CD14-positive monocyte (primary cell): Measurements from ENCODE around the gene RBFOX2. TPM values are rescaled to one million over a fixed set of nuclear protein-coding genes. Genes with fewer than 3 reads are reported as not detected.

Source experiments
- DNase-seq, 3 donors: peaks; one replicate each; pipeline ENCODE4 v3.0.0-alpha.2; 2011 to 2022
- H2AFZ ChIP-seq: 2 replicates; pipeline ENCODE4 v1.6.0; 2012; ENCODE audit warnings: mild to moderate bottlenecking, low read depth, low read length, inconsistent platforms; ENCODE audit not compliant: insufficient read depth, poor library complexity, severe bottlenecking
- H3K27ac ChIP-seq, 2 donors: 1 replicate in 1 of 2; 2 replicates in 1 of 2; pipeline ENCODE4 v1.5.1; 2012 to 2013; ENCODE audit warnings: low read length in 2 of 2, control low read depth in 1 of 2, inconsistent platforms in 1 of 2, low read depth in 1 of 2, mild to moderate bottlenecking in 1 of 2
- H3K27me3 ChIP-seq, 2 donors: one replicate each; pipeline versions ENCODE4 v1.6.0 to v1.6.1; 2011 to 2013; ENCODE audit warnings: low read length in 2 of 2; ENCODE audit not compliant: control insufficient read depth in 2 of 2, insufficient read depth in 2 of 2
- H3K36me3 ChIP-seq, 2 donors: replicated peaks in 1 of 2; 1 replicate in 1 of 2; 2 replicates in 1 of 2; pipeline versions ENCODE4 v1.5.1 to v1.6.1; 2012 to 2013; ENCODE audit warnings: low read length in 2 of 2, control low read depth in 1 of 2, inconsistent platforms in 1 of 2, mild to moderate bottlenecking in 1 of 2; ENCODE audit not compliant: insufficient read depth in 2 of 2, control insufficient read depth in 1 of 2
- H3K4me1 ChIP-seq, 2 donors: 1 replicate in 1 of 2; 2 replicates in 1 of 2; pipeline versions ENCODE4 v1.5.1 to v1.6.1; 2012 to 2013; ENCODE audit warnings: low read length in 2 of 2, control low read depth in 1 of 2, inconsistent platforms in 1 of 2, mild to moderate bottlenecking in 1 of 2, moderate library complexity in 1 of 2; ENCODE audit not compliant: insufficient read depth in 2 of 2, control insufficient read depth in 1 of 2
- H3K4me2 ChIP-seq: replicated peaks from 2 replicates; pipeline ENCODE3; 2012; ENCODE audit warnings: low read length, moderate library complexity, mild to moderate bottlenecking; ENCODE audit not compliant: poor library complexity, severe bottlenecking; ENCODE audit errors: extremely low read depth
- H3K4me3 ChIP-seq, 3 experiments: fragments of 200-600 bp in 1 of 3; sonication (generic) in 1 of 3; replicated peaks in 1 of 3; 1 replicate in 2 of 3; 2 replicates in 1 of 3; pipeline ENCODE4 v1.5.1; 2011 to 2013; ENCODE audit warnings: low read length in 3 of 3, mild to moderate bottlenecking in 3 of 3, control low read depth in 2 of 3, low read depth in 2 of 3, inconsistent platforms in 1 of 3, moderate library complexity in 1 of 3
- H3K79me2 ChIP-seq: 2 replicates; pipeline ENCODE4 v1.6.0; 2012; ENCODE audit warnings: mild to moderate bottlenecking, control low read depth, inconsistent platforms, low read length, moderate library complexity; ENCODE audit not compliant: insufficient read depth
- H3K9ac ChIP-seq: 2 replicates; pipeline ENCODE4 v1.6.0; 2017; ENCODE audit warnings: low read length, mild to moderate bottlenecking; ENCODE audit not compliant: insufficient read depth, poor library complexity, severe bottlenecking
- H3K9me3 ChIP-seq, 2 donors: replicated peaks in 1 of 2; 1 replicate in 1 of 2; 2 replicates in 1 of 2; pipeline versions ENCODE4 v1.5.1 to v1.6.1; 2012 to 2013; ENCODE audit warnings: low read length in 2 of 2, control low read depth in 1 of 2; ENCODE audit not compliant: control insufficient read depth in 1 of 2, insufficient read depth in 1 of 2
- H4K20me1 ChIP-seq: 2 replicates; pipeline ENCODE4 v1.6.0; 2012; ENCODE audit warnings: mild to moderate bottlenecking, low read length, control low read depth, moderate library complexity; ENCODE audit not compliant: insufficient read depth
- H3K27ac Mint-ChIP-seq, 7 donors: one replicate each; pipeline ENCODE4 v1.8.0; 2020; ENCODE audit warnings: mild to moderate bottlenecking in 7 of 7, mixed read lengths in 7 of 7, moderate library complexity in 6 of 7, inconsistent platforms in 2 of 7
- H3K27me3 Mint-ChIP-seq, 3 donors: one replicate each; pipeline ENCODE4 v1.8.0; 2021 to 2022; ENCODE audit warnings: low read depth in 3 of 3, mild to moderate bottlenecking in 3 of 3, mixed read lengths in 3 of 3, moderate library complexity in 3 of 3, inconsistent platforms in 1 of 3
- H3K36me3 Mint-ChIP-seq, 2 donors: one replicate each; pipeline ENCODE4 v1.8.0; 2020; ENCODE audit warnings: mixed read lengths in 2 of 2, inconsistent platforms in 1 of 2, mild to moderate bottlenecking in 1 of 2
- H3K4me1 Mint-ChIP-seq: one replicate; pipeline ENCODE4 v1.8.0; 2020; ENCODE audit warnings: mild to moderate bottlenecking, mixed read lengths
- H3K4me3 Mint-ChIP-seq, 2 donors: one replicate each; pipeline ENCODE4 v1.8.0; 2020; ENCODE audit warnings: mild to moderate bottlenecking in 2 of 2, mixed read lengths in 2 of 2, moderate library complexity in 1 of 2
- H3K9me3 Mint-ChIP-seq, 7 donors: one replicate each; pipeline ENCODE4 v1.8.0; 2020 to 2022; ENCODE audit warnings: mixed read lengths in 7 of 7, mild to moderate bottlenecking in 6 of 7, moderate library complexity in 6 of 7, inconsistent platforms in 2 of 7
- CTCF ChIP-seq: fragments of 200-600 bp; IDR thresholded peaks from one replicate; pipeline ENCODE4 v1.8.0; 2022; ENCODE audit warnings: antibody characterized with exemption, mild to moderate bottlenecking
- WGBS: methylation state at CpG from one replicate; pipeline ENCODE4 v1.1.5; 2013; ENCODE audit warnings: missing lambda C conversion rate; ENCODE audit not compliant: insufficient coverage; 5-methylcytosine and 5-hydroxymethylcytosine counted together
- intact Hi-C, 2 donors: fragments of 100-400 bp; cut with micrococcal nuclease; formaldehyde crosslinking; loops; one replicate each; pipeline versions ENCODE4 v1.15.0 to v1.15.1; 2023
- polyA plus RNA-seq, 3 donors: library from polyadenylated mRNA; depleted of rRNA in 1 of 3; unstranded in 2 of 3; stranded (reverse) in 1 of 3; fragments of 300-500 nt in 2 of 3; fragments of >200 nt in 1 of 3; fragmentation: Illumina TruSeq in 2 of 3; gene quantifications; 1 replicate in 2 of 3; 2 replicates in 1 of 3; pipeline ENCODE4 v1.2.3, GENCODE V29; 2012 to 2021

Gene RBFOX2
- polyA plus RNA-seq, 3 donors = not detected

DNA sequence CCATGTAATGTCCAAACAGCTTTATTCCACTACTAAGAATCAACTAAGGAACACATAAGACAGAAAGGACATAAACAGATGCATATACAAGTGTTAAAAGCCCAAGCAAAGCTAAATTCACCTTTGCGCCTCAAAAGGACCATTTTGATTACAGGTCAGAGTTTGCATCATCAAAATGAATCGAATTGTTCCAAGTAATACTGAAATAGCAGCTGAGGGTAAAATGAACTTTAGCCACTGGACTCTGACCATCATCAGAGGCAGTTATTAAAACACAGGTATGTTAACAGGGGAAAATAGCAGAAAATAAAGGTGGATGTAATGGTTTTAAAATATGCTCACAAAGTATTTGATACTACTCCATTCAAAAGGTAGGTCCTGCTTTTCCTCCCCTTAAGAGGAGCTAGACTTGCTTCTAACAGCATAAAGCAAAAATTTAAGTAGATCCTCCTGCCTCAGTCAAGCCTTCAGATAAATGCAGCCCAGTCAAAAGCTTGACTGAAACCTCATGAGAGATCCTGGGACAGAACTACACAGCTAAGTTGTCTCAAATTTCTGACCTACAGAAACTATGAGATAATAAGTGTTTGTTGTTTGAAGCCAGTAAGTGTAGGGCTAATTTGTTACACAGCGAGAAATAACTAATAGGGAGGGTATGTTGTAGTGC lies 35.4 kb downstream of the RBFOX2 start:
- Histone ChIP-seq H3K36me3 (no peaks in the 10 kb centered on the region), H4K20me1 (no peaks in the 10 kb centered on the region), H3K4me1 (no peaks in the 10 kb centered on the region), H3K9me3 (no peaks in the 10 kb centered on the region), H3K27ac (no peak overlapping the region), H3K79me2 (no peaks in the 10 kb centered on the region), H3K27me3 (no peaks in the 10 kb centered on the region), H3K4me3 (no peak overlapping the region), H3K9ac (no peak overlapping the region), H2AFZ (no peak overlapping the region), H3K4me2 (no peak overlapping the region)
- no peaks in the 10 kb centered on the region for H3K36me3 Mint-ChIP-seq
- peaks cover 0 to 2% (median 0%) of the 10 kb centered on the region in 3 donors for H3K27me3 Mint-ChIP-seq
- intact Hi-C loops = no loop called here
- DNase-seq = no peak
- H3K4me1 Mint-ChIP-seq = peaks cover 4% of the 10 kb centered on the region
- H3K27ac Mint-ChIP-seq = no peak overlapping the region
- H3K9me3 Mint-ChIP-seq = no peaks in the 10 kb centered on the region
- TF ChIP-seq CTCF = no peak
- WGBS = 100% methylated on average over 2 of the region's 3 CpGs
- H3K4me3 Mint-ChIP-seq = no peak overlapping the region

DNA sequence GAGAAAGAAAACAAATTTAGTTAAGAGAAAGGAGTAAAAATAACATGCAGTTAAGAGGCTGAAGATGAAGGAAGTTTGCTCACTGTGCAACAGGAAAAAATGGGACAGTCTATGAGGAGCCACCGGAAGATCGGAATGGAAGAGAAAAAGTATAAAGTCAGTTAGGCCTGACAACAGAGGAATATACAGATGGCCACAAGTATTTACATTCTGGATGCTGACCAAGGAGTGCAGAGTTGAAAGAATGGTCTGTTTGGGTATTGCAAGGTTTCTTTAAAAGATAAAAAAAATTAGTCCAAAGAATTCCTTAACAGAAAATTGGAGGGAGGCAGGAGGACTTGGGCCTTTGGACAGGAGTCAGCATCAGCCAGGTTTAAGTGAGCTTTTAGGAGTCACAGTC lies 37.5 kb downstream of the RBFOX2 start:
- Histone ChIP-seq H3K4me1 (no peaks in the 10 kb centered on the region), H3K27me3 (peaks cover 0 to 3% of the 10 kb centered on the region in 2 donors), H3K9me3 (no peaks in the 10 kb centered on the region), H3K36me3 (no peaks in the 10 kb centered on the region), H3K4me3 (no peak overlapping the region), H3K9ac (no peak overlapping the region), H3K27ac (no peak overlapping the region), H2AFZ (no peak overlapping the region), H3K4me2 (no peak overlapping the region), H3K79me2 (no peaks in the 10 kb centered on the region), H4K20me1 (no peaks in the 10 kb centered on the region)
- H3K27me3 Mint-ChIP-seq = peaks cover 0 to 2% (median 0%) of the 10 kb centered on the region in 3 donors
- no peaks in the 10 kb centered on the region for H3K36me3 Mint-ChIP-seq
- no peaks in the 10 kb centered on the region for H3K9me3 Mint-ChIP-seq
- no peak for TF ChIP-seq CTCF
- H3K4me3 Mint-ChIP-seq = no peak overlapping the region
- H3K27ac Mint-ChIP-seq = no peak overlapping the region
- H3K4me1 Mint-ChIP-seq = peaks cover 4% of the 10 kb centered on the region
- WGBS = 92% methylated on average over 2 of the region's 2 CpGs
- no peak for DNase-seq
- intact Hi-C loops = no loop called here
